K562 (cell line): Measurements from ENCODE around the gene OSBP2. TPM values are rescaled to one million over a fixed set of nuclear protein-coding genes. Genes with fewer than 3 reads are reported as not detected.

Experiments used
- ATAC-seq: fragments of 200-7000 bp; cut with Tn5 transposase; 3 replicates; pipeline ENCODE4 v1.9.1; 2020; ENCODE audit warnings: moderate library complexity
- BruUV-seq: library from RNA; stranded (reverse); fragments of 400-500 nt; replicated peaks from 2 replicates; lab custom pipeline; 2021; lab: Mats Ljungman, UMichigan
- CTCF ChIA-PET: fragments of 300-600 bp; formaldehyde crosslinking; extraction: SDS; loops from one replicate; lab custom pipeline; 2021; ENCODE audit warnings: low intra/inter-chr PET ratio; lab: Yijun Ruan, JAX
- POLR2A ChIA-PET: fragments of 300-600, 350-650 bp; sonication (Branson Sonifier 250); formaldehyde crosslinking; extraction: SDS; loops from one replicate; lab custom pipeline; 2021; ENCODE audit warnings: antibody characterized with exemption, inconsistent platforms; lab: Yijun Ruan, JAX
- DNase-seq, 4 experiments: peaks; one replicate each; pipeline versions ENCODE4 v3.0.0 to v3.0.0-alpha.2; 2011 to 2018; ENCODE audit warnings: low spot score in 3 of 4, mixed read lengths in 3 of 4; ENCODE audit errors: extremely low read depth in 1 of 4
- FAIRE-seq: peaks from 2 replicates; lab custom pipeline; 2011; peaks lifted over from hg19 to GRCh38; lab: Jason Lieb, UNC
- H2AFZ ChIP-seq: 2 replicates; pipeline ENCODE4 v1.6.0; 2011; ENCODE audit warnings: low read depth, low read length, control low read depth, inconsistent platforms
- H3K27ac ChIP-seq: fragments of 200-600 bp; 3 replicates; pipeline ENCODE4 v1.8.0; 2011; ENCODE audit warnings: low read depth, mild to moderate bottlenecking, control low read depth, inconsistent platforms, low read length, moderate library complexity, mixed read lengths; ENCODE audit errors: extremely low read depth
- H3K27me3 ChIP-seq, 2 experiments: fragments of 300-600 bp in 1 of 2; 2 replicates in 1 of 2; 3 replicates in 1 of 2; pipeline versions ENCODE4 v1.6.0 to v1.8.0; 2011; ENCODE audit warnings: inconsistent platforms in 2 of 2, low read length in 2 of 2, mild to moderate bottlenecking in 1 of 2, mixed read lengths in 1 of 2, moderate library complexity in 1 of 2; ENCODE audit not compliant: control insufficient read depth in 2 of 2, insufficient read depth in 2 of 2
- H3K36me3 ChIP-seq: fragments of 300-600 bp; 3 replicates; pipeline ENCODE4 v1.8.0; 2011; ENCODE audit warnings: mild to moderate bottlenecking, low read length, inconsistent platforms; ENCODE audit not compliant: control insufficient read depth, insufficient read depth
- H3K4me1 ChIP-seq, 2 experiments: fragments of 200-600 bp in 1 of 2; replicated peaks in 1 of 2; 2 replicates in 1 of 2; 3 replicates in 1 of 2; pipeline versions ENCODE4 v1.5.1 to v1.8.0; 2011; ENCODE audit warnings: inconsistent platforms in 2 of 2, low read length in 2 of 2, mild to moderate bottlenecking in 1 of 2, mixed read lengths in 1 of 2, moderate library complexity in 1 of 2; ENCODE audit not compliant: control insufficient read depth in 2 of 2, insufficient read depth in 2 of 2
- H3K4me2 ChIP-seq: 2 replicates; pipeline ENCODE4 v1.6.1; 2011; ENCODE audit warnings: low read length, control low read depth, inconsistent platforms, mixed read lengths; ENCODE audit not compliant: insufficient read depth
- H3K4me3 ChIP-seq: fragments of 200-600 bp; sonication (generic), shearing (Covaris generic); 2 replicates; pipeline ENCODE4 v1.5.1; 2016; ENCODE audit warnings: control low read depth, inconsistent platforms
- H3K79me2 ChIP-seq: fragments of 200-600 bp; 3 replicates; pipeline ENCODE4 v1.8.0; 2011; ENCODE audit warnings: low read length, inconsistent platforms; ENCODE audit not compliant: control insufficient read depth, insufficient read depth
- H3K9ac ChIP-seq, 2 experiments: 2 replicates each; pipeline versions ENCODE4 v1.6.0 to v1.6.1; 2011; ENCODE audit warnings: low read depth in 2 of 2, low read length in 2 of 2, control low read depth in 1 of 2, inconsistent platforms in 1 of 2, mild to moderate bottlenecking in 1 of 2, mixed read lengths in 1 of 2; ENCODE audit not compliant: insufficient read depth in 1 of 2
- H3K9me1 ChIP-seq: one replicate; pipeline ENCODE4 v1.6.0; 2011; ENCODE audit warnings: inconsistent platforms, mild to moderate bottlenecking, low read length, moderate library complexity; ENCODE audit not compliant: control insufficient read depth, insufficient read depth
- H3K9me3 ChIP-seq: replicated peaks from 2 replicates; pipeline ENCODE4 v1.5.1; 2011; ENCODE audit warnings: low read depth, low read length, inconsistent platforms; ENCODE audit not compliant: control insufficient read depth, insufficient read depth
- H4K20me1 ChIP-seq: replicated peaks from 2 replicates; pipeline ENCODE4 v1.6.1; 2011; ENCODE audit warnings: low read length, inconsistent platforms, mixed read lengths; ENCODE audit not compliant: control insufficient read depth, insufficient read depth
- MAFG ChIP-seq: fragments of 450-650 bp; conservative IDR thresholded peaks from 2 replicates; pipeline ENCODE4 v1.6.1; 2016; ENCODE audit warnings: missing genetic modification characterization, missing compliant biosample characterization
- MCM2 ChIP-seq: fragments of 450-650 bp; IDR thresholded peaks from 2 replicates; pipeline ENCODE4 v1.6.1; 2017; ENCODE audit warnings: low read depth, mild to moderate bottlenecking
- ZNF592 ChIP-seq: fragments of 450-650 bp; IDR thresholded peaks from 2 replicates; pipeline ENCODE4 v1.6.1; 2017; ENCODE audit warnings: antibody characterized with exemption, mild to moderate bottlenecking
- ZNF764 ChIP-seq: fragments of 250-450 bp; sonication (Bioruptor Pico); IDR thresholded peaks from 2 replicates; pipeline ENCODE4 v1.4.0; 2020; ENCODE audit warnings: low read depth, mild to moderate bottlenecking, moderate library complexity
- WGBS: fragments of 100-300 bp; shearing (Covaris generic); methylation state at CpG from one replicate; pipeline ENCODE4 v1.1.6; 2016; ENCODE audit warnings: low coverage, mixed read lengths; ENCODE audit not compliant: insufficient coverage; ENCODE audit errors: missing lambda C conversion rate; 5-methylcytosine and 5-hydroxymethylcytosine counted together
- in situ Hi-C: fragments of 300-500 bp; cut with MboI; formaldehyde crosslinking; loops from 4 replicates; pipeline ENCODE4 v1.15.0; 2018; ENCODE audit warnings: inconsistent platforms, mixed read lengths
- intact Hi-C: fragments of 100-400 bp; cut with micrococcal nuclease; formaldehyde crosslinking; loops from 2 replicates; pipeline ENCODE4 v1.14.2; 2022
- polyA plus RNA-seq, 8 experiments: library from polyadenylated mRNA; depleted of rRNA in 4 of 8; stranded (reverse) in 5 of 8; unstranded in 3 of 8; fragments of >200 nt; fragmentation: Nextera tagmentation in 2 of 8; fragmentation: Illumina TruSeq in 1 of 8; extraction: Ambion mirVana in 2 of 8; extraction: Trizol in 1 of 8; gene quantifications; 2 replicates each; pipeline versions ENCODE4 v1.2.1 to v1.2.3, GENCODE V29; 2011 to 2014; ENCODE audit warnings: inconsistent platforms in 1 of 8, missing spikeins in 1 of 8
- total RNA-seq, 7 experiments: library from RNA; depleted of rRNA in 6 of 7; stranded (reverse); fragments of >200 nt in 6 of 7; fragmentation: Illumina TruSeq in 2 of 7; extraction: Trizol in 2 of 7; gene quantifications; 2 replicates each; pipeline versions ENCODE4 v1.2.1 to v1.2.3, GENCODE V29; 2011 to 2021; ENCODE audit warnings: low replicate concordance in 1 of 7

OSBP2 gene
- total and polyA plus RNA-seq, 9 of the 15 experiments (the other 6 are each of a cell fraction or from before 2014, with no cell fraction given), result 0.52 to 29.5 (median 21.6) TPM

- FAIRE-seq (no peak), ATAC-seq (no peak), DNase-seq (peak in 1 of 4 experiments; percentile 1)
- no TSS peak for BruUV-seq
- Histone ChIP-seq H4K20me1 (no peaks in the 10 kb centered on the region), H3K36me3 (no peaks in the 10 kb centered on the region), H3K79me2 (no peaks in the 10 kb centered on the region), H3K4me2 (no peak overlapping the region), H3K27me3 (no peaks in the 10 kb centered on the region; a peak in 1 of 5 replicates), H3K4me1 (no peaks in the 10 kb centered on the region; a peak in 1 of 5 replicates), H3K27ac (no peak overlapping the region), H3K9me3 (no peaks in the 10 kb centered on the region), H3K9ac (no peak overlapping the region), H3K4me3 (no peak overlapping the region), H3K9me1 (no peaks in the 10 kb centered on the region), H2AFZ (no peak overlapping the region)
- ChIA-PET CTCF (interaction anchor here (0.6 kb wide), 1 partner anchor 42 kb away, joined by 3 read pairs; no protein-coding TSS in a partner anchor), POLR2A (interaction anchor here (0.8 kb wide), 1 partner anchor 14 kb away, joined by 5 read pairs; no protein-coding TSS in a partner anchor)
- intact Hi-C loops (no loop called here), in situ Hi-C loops (no loop called here)
- TF ChIP-seq ZNF764 (CRISPR knock-in tag) (no peak), MCM2 (no peak), ZNF592 (no peak), MAFG (no peak)
- 9% methylated on average over 11 of the region's 14 CpGs for WGBS
Measured at GRCh38 chr22:30856741-30857502, 162.2 kb downstream of the OSBP2 start.
